NCI-H2196 treated with DMSO at 0.1 percent for 48 hours (cell line): ENCODE results near the gene MSANTD7.
"Not testable (repeated sequence)": the region's sequence is repeated elsewhere in the genome, so short reads cannot be mapped to it uniquely, and the experiment has no call there.

Experiments
- DNase-seq: peaks from one replicate; lab custom pipeline; 2025; ENCODE audit not compliant: unreplicated experiment; lab: John Stamatoyannopoulos, UW

MSANTD7 gene

DNA sequence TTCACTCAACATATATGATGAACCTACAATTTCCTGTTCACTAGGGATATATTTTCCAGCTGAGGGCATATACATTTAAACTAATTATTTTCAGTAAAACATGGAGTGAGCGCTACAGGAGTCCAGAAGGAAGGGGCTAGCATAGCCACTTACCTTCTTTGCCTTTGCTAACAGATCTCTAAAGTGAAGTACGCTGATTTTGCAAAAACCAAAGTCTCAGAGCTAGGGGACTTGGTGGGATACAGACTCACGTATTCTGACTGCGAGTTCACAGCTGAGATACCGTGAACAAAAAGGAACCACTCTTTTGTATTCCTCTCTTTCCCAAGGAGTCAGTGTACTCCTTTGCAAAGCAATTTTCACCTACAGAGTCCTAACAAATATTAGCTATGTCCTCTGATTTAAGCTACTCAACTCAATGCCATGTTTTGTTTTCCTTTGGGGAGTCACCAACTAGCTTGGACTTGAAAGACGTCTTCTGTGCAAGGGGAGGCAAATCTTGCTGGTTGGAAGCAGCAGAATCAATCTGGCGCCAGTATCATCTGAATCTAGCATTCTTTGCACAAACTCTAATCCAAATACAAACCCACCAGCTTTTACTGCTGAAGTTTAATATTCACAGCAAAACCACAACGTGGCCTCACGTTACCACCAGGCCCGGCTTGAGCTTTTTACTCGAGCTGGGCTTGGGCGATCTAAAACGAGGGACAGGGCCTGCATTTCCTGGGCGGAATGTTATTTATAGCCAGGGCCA is 926 bp upstream of the MSANTD7 start:
- DNase-seq: no peak

GRCh38 chr10:14838582-14839304 is 637 bp downstream of the MSANTD7 start:
- no peak for DNase-seq

GRCh38 chr10:14839305-14839695 is 1.2 kb downstream of the MSANTD7 start:
- DNase-seq: no peak

- DNase-seq: no peak
Observed at GRCh38 chr10:14840178-14840577, 2.1 kb downstream of the MSANTD7 start.

- DNase-seq: no peak
Observed at GRCh38 chr10:14843327-14843988, 5.4 kb downstream of the MSANTD7 start.

DNA sequence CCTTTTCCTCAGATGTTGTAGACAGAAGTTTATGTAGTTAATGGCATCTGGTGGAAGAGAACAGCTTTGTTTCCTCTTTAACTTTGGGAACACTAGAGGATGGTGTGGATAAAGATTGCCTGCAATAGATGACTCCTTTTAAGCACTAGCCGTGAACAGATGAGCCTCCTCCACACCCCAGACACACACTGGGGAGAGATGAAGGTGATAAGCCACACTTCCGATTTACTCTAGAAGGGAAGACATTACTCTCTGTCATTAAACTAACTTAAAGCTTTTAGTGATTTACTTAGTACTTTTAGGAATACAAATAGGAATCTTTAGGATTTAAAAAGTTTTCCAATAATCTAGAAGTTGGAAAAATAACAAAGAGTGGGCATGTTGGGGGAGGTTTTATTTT is 6.8 kb downstream of the MSANTD7 start:
- no peak for DNase-seq

GRCh38 chr10:14852236-14852635 is 14.1 kb downstream of the MSANTD7 start:
- no peak for DNase-seq

GRCh38 chr10:14855453-14855852 is 17.3 kb downstream of the MSANTD7 start:
- DNase-seq: no peak

- DNase-seq: no peak
Observed at GRCh38 chr10:14858338-14858960, 20.3 kb downstream of the MSANTD7 start.

DNA sequence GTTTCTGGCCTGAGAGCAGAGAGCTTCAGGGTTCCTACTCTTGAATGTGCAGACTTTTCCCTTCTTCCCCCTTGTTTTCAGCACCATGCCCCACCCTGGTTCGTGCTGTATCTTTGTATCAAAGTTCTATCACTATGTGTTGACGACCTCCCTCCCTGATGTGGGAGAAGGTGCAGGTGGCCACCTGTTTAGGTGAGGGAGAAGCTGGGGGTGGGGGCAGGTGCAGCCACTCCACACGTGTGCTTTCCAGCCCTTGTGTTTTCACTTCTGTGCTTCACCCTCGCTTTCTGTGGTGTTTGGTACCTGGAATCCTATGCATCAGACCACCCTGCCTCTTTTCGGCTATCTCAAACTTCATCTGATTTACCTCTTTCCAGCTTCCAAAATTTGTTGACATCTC is 20.9 kb downstream of the MSANTD7 start:
- DNase-seq: no peak

DNA sequence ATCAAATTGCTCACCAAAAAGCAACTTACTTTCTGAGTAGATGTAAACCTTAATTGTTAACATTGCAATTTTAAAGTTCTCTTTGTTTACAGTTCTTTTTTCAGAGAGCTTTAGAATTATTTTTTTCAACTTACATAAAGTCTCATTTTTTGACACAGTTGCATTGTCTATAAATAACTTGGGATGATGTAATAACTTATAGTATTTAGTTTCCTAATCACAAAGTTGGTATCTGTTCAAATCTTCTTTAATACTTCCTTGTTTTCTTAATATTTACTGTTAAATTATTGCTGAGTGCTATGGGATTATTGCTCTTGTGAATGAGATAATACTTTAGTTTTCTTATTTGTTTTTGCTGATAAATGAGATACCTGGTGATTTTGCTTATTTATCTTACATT is 21.7 kb downstream of the MSANTD7 start:
- no peak for DNase-seq

- no peak for DNase-seq
Observed at GRCh38 chr10:14860791-14861190, 22.7 kb downstream of the MSANTD7 start.

DNA sequence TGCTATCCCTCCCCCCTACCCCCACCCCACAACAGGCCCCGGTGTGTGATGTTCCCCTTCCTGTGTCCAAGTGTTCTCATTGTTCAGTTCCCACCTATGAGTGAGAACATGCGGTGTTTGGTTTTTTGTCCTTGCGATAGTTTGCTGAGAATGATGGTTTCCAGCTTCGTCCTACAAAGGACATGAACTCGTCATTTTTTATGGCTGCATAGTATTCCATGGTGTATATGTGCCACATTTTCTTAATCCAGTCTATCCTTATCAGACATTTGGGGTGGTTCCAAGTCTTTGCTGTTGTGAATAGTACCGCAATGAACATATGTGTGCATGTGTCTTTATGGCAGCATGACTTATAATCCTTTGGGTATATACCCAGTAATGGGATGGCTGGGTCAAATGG is 26.4 kb downstream of the MSANTD7 start:
- DNase-seq: not testable (repeated sequence)

GRCh38 chr10:14864871-14865270 is 26.8 kb downstream of the MSANTD7 start:
- not testable (repeated sequence) for DNase-seq

DNA sequence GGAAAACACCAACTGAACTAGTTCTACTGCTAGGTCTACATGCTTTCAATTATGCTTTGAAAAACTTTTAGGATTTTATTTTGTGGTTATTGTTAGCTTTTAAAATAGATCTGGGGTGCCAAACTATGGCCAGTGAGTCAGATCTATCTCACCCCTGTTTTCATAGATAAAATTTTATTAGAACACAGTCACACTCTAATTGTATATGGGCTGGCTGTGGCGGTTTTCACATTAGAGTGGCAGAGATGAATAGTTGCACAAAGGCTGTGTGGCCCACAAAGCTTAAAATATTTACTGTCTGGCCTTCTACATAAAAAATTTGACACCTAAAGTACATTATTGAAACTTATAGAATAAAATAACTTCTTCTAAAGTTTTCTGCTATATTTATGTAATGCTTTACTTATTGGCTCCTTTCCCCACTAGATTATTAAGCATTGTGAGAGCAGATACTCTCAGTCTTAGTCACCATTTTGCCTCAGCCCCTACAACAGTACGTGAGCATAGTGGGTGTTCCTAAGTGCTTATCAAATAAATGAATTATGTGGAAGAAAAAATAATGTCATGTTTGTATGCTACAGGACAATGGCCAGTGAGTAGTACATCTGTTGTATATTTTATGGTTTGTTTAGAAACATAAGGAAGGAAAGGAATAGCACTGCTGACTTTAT is 35.1 kb downstream of the MSANTD7 start:
- no peak for DNase-seq

GRCh38 chr10:14875941-14876340 is 37.8 kb downstream of the MSANTD7 start:
- DNase-seq: no peak

DNA sequence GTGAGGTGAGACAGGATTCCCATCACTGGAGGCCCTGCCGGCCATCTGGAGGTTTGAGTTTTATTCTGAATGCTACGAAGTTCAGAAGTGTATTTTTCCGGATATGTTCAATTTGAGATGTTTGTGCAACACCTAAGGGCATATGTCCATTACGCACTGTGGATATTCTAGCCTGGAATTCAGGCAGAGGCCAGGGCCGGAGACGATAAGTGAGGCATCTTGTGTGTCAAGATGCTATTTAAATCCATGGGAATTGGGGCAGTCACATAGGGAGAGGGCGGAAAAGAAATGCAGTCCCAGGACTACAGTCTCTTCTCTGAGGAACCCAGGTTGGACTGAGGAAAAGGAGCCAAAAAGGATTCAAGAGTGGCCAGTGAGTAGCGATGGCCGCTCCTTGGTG is 38.7 kb downstream of the MSANTD7 start:
- no peak for DNase-seq

- DNase-seq: peak; percentile 61
Observed at GRCh38 chr10:14878266-14879123, 40.4 kb downstream of the MSANTD7 start, which contains the start of gene SUV39H2. SUV39H2 (plus strand) TSS chr10:14878866; CDS start chr10:14878889, 23 bp downstream.

GRCh38 chr10:14879124-14879927 is 41.2 kb downstream of the MSANTD7 start:
- DNase-seq: no peak
